ENCODE data around the gene DTNBP1.

DTNBP1 gene

DNA sequence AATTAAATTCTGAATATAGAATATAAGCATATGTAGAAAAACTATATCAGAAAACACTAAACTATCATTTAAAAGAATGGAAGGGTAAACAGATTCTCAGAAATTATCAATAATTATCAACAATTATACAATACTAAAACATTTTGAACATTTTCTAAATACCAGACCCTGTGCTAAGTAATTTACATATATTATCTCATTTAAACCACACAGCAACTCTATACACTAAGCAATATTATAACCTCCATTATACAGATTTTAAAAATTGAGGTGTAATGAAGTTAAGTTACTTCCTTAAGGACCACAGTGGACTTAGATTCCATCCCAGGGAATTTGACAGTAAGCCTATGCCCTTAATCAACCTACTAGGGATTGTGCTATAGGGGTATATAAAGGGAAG, 33.3 kb downstream of the DTNBP1 start:
- in situ Hi-C loops (cut with HindIII; ENCODE audit: low pct_ligation_motif_present, low pct_unique_long_range_greater_than_20kb, low sequenced_read_pairs), result no loop called here
- DNase-seq, result no peak

DNA sequence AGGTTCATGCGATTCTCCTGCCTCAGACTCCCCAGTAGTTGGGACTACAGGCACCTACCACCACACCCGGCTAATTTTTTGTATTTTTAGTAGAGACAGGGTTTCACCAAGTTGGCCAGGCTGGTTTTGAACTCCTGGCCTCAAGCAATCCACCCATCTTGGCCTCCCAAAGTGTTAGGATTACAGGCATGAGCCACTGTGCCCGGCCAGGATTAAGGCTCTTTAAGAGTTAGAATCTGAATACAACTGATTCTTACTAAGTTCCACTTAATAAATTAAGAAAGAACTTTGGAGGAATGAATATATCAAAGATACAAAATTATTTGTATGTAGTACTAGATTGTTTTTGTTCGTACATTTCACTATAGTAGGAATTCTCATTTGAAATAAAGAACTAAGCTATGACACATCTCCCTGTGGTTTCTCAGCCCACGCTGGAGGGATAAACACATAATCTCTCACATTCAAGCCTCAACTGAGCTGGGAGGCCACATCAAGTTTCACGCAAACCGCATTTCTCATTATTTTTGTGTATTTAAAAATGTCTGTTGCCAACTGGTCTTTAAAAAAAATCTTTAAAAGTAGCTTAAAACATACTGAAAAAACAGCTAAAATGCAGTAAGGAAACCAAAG, 34.2 kb downstream of the DTNBP1 start:
- in situ Hi-C loops (cut with HindIII; ENCODE audit: low pct_ligation_motif_present, low pct_unique_long_range_greater_than_20kb, low sequenced_read_pairs), result no loop called here
- no peak for DNase-seq

DNA sequence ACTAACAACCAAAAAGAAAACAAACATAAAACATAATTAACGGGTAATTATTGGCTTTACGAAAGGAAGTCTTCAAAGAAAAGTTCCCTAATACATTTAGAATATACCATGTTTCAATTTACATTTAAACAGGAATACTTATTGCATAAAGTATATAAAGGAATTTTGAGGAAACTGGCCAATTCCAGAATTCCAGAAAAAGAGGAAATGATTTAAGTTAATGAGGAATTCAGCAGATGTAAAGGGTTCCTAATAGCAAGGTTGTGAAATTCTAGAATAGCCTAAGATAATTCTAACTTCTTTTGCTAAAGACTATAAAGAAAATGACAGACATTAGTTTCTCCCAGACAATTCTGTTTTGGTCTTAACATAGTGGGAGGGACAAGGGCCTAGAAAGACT, 35.0 kb downstream of the DTNBP1 start:
- in situ Hi-C loops (cut with HindIII; ENCODE audit: low pct_ligation_motif_present, low pct_unique_long_range_greater_than_20kb, low sequenced_read_pairs), result no loop called here
- no peak for DNase-seq

DNA sequence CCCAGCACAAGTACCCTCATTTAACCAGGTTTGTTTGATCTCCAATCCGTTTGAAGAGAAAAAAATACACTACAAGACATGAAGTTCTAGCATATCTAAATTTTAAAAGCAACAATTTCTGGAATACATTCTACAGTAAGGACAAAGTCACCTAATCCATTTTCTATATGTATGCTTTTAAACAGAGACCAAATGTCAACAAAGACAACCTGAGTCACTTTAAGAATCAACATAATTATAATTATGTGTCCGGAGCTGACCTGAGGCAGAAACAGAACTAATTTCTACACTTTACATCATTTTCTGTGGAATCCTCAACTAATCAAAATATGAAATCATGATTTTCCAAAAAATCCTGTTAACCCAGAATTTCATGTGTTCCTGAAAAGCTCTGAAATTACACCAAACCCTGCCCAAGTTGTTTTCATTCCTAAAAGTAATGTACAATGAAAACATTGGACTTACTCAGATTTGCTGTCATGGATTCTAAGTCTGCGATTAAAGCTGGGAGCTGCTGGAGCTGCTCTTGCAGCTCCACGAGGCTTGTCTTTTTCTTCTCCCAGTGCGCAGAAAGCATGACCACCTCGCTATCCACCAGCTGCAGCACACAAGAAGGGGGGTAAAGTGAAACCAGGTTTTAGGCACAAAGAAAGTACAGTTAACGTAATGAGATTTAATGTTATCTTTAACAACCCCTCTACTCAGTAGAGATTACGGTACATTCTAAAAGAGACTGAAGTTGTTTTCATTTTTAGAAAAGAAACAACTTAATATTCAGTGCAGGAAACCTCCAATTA, 35.8 kb downstream of the DTNBP1 start:
- in situ Hi-C loops (cut with HindIII; ENCODE audit: low pct_ligation_motif_present, low pct_unique_long_range_greater_than_20kb, low sequenced_read_pairs), result no loop called here
- DNase-seq, result no peak

DNA sequence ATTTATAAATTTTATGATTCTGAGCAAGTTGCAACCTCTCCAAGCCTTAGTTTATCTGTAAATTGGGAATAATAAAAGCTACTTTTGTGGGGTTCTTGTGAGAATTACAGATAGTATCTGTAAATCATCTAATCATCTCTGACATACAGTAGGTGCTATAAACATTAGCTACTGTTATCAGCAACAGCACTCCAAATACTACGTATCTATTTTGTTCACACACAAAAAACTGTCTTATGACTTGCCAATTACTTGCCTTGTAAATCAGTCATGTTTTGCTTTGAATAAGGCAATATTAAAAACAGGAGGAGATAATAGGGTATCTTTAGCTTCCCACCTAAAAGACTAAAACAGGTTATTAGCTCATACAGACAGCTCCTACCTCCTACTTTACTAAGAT, 36.7 kb downstream of the DTNBP1 start:
- in situ Hi-C loops (cut with HindIII; ENCODE audit: low pct_ligation_motif_present, low pct_unique_long_range_greater_than_20kb, low sequenced_read_pairs), result no loop called here
- DNase-seq, result no peak

DNA sequence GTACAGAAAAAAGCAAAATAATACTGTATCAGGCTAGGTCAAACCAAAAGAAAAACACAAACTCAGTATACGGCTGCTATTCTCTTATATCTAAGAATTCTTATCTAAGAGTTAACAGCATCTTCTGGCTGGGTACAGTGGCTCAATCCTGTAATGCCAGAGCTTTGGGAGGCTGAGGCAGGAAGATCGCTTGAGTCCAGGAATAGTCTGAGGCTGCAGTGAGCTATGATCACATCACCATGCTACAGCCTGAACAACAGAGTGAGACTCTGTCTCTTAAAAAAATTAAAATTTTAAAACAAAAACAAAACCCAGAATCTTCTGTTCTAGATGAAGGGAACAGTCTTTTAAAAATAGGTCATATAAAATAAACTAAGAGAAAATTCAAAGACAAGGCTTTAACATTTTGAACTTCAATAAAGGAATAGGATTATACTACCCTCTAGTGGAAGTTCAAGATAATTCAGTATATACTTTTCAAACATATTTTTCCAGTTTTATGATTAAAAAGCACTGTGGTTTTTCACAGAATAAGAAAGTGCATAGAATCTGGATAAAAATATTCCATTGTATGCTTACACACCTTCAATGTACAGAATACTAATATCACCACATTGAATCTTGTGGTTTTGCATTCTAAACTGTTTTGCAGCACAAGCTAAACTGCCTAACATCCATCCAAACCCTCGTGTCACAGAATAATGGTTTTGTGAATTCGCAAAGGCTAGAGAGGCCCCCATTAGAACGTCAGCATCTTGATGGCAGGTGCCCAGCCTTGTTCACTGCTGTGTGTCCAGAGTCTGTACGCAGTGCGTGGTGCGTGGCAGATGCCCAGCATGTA, 39.3 kb downstream of the DTNBP1 start:
- peak; percentile 25 for DNase-seq
- in situ Hi-C loops (cut with HindIII; ENCODE audit: low pct_ligation_motif_present, low pct_unique_long_range_greater_than_20kb, low sequenced_read_pairs), result no loop called here

DNA sequence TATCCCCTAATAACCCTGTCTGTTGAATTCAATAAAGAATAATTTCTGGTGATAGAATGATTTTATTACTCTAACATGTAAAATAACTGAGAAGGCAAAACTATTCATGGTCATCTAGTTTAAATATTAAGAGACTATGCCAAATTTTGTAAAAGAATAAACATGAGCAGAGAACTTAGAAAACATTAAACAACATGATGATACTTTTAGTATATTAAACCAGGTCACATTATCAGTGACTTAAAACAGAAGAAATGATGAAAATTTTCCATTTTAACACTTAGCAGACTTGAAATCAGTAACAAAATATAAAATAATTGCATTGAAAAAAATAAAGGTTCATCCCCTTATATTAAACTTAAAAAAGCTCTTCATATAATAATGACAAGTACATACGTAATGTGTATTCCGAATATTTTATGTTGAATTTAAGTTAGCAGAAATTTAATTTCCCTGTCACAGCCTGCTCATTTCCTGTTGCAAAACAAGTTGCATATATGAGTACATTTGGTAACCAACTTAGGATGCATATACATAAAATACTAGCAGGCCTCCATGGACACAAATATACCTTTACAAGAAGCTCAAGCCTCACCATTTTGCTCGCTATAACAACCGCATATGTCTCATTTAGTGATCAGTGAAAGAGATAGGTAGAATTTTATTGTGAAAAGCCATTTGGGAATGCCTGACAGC, 40.6 kb downstream of the DTNBP1 start:
- in situ Hi-C loops (cut with HindIII; ENCODE audit: low pct_ligation_motif_present, low pct_unique_long_range_greater_than_20kb, low sequenced_read_pairs), result no loop called here
- DNase-seq, result no peak

DNA sequence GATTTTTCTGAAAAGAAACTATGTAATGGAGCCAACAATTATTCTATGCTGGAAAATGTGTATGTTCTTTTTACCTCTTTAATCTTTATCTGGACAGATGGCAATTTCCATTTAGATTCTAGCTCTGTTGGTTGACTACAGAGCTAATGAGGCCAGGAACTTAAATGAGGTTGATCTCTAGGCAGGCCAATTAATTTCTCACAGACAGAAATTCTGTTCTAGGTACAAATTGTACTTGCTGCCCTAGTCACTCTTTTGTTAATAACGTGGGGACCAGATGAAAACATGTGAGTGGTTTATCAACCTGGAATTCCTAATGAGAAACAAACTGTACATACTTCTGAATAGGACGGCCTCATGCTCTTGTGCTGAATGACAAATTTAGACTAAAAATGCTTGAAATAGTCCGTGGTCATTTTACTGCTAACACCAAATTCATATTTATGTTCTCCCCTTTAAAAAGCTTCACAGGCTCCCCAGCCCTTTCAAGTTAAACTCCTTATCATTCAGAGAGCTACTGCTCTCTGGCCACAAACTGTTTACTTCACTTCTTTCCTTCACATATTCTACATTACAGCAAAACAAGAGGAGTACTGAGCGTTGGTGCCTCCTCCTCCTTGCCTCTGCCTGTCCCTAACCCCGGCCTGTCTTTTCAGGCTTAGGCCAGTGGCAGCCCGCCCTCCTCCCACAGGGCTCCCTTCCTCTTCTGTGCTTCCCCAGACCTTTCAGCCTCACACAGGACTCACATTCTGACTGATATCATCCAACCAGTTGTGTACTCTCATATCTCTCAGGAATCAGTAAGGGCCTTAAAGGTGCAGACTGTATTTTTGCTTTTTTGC, 41.4 kb downstream of the DTNBP1 start:
- in situ Hi-C loops (cut with HindIII; ENCODE audit: low pct_ligation_motif_present, low pct_unique_long_range_greater_than_20kb, low sequenced_read_pairs), result no loop called here
- DNase-seq, result peak; percentile 8

DNA sequence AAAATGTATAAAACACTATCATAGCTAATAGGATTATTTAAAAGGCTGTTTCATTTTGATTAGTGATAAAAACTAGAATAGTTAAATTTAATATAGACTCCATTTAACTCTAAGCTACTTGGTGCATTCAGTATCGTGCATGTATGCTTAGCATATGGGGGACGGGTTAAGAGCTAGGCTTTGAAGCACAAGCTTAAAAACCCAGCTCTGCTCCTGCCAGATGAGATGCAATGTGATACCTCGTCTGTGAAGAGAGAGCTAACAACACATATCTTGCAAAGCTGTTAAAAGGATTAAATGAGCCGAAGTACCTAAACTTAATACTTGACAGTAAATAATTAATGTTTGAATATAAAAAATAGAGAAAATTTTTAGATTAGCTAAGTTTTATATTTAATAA, 42.2 kb downstream of the DTNBP1 start:
- in situ Hi-C loops (cut with HindIII; ENCODE audit: low pct_ligation_motif_present, low pct_unique_long_range_greater_than_20kb, low sequenced_read_pairs), result no loop called here
- DNase-seq, result no peak

DNA sequence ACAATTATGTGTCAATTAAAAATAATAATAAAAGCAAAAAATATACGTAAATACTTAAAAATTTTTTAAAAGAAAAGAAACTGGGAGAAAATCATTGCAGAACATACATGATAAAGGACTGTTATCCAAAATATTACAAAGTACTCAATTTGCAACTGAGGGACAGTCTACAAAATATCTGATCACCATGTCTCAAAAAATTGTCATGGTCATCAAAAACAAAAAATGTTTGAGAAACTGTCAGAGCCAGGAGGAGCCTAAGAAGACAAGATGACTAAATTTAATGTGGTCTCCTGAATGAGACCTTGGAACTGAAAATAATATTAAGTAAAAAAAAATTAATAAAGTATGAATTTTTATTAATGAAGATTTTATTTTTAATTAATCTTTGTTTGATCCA, 43.5 kb downstream of the DTNBP1 start:
- no peak for DNase-seq
- in situ Hi-C loops (cut with HindIII; ENCODE audit: low pct_ligation_motif_present, low pct_unique_long_range_greater_than_20kb, low sequenced_read_pairs), result no loop called here

DNA sequence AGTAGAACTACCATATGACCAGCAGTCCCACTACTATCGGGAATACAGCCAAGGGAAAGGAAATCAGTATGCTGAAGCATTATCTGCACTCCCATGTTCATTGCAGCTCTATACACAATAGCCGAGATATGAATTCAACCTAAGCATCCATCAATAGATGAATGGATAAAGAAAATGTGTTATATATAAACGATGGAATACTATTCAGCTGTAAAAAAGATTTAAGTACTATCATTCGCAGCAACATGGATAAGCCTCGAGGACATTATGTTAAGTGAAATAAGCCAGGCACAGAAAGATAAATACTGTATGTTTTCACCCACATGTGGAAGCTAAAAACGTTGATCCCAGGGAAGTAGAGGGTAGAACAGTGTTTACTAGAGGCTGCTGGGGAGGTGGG, 44.1 kb downstream of the DTNBP1 start:
- in situ Hi-C loops (cut with HindIII; ENCODE audit: low pct_ligation_motif_present, low pct_unique_long_range_greater_than_20kb, low sequenced_read_pairs), result no loop called here

DNA sequence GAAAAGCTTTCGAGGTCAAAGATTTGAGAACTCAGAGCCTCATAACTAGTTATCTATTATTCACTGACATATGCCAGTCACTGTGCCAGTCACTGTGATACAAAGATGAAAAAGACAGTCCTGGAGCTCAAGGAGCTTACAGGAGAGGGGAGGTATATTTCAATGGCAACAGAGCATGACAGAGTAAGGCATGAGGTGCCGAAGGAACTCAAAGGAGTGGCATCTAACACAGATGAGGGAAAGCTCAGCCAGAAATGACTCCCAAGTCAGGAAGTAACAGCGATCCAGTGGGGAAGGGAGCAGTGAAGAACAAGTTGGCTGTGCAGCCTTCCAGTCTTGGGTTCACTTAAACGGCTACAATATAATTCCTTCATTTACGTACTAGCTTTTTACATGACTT, 46.6 kb downstream of the DTNBP1 start:
- in situ Hi-C loops (cut with HindIII; ENCODE audit: low pct_ligation_motif_present, low pct_unique_long_range_greater_than_20kb, low sequenced_read_pairs), result no loop called here

More for the DNA sequence above, 44.1 kb downstream of the DTNBP1 start:
- DNase-seq, result no peak

DNA sequence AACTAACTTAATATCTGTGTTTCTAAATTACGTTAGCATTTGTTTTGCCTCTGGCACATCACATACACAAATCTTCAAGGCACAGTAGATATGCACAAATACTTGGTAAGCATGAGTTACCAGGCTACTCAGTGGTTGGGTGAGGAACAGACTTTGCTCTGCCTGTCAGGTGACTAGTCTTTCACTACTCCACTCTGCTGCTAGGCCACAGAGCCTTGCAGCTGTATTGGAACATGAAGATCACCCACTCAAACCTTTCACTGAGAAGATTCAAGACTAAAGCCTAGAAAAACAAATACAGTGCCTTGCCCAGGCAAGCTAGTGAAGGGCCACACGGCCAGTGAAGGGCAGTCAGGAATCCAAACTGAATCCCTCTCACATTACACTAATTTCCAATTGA, 47.0 kb downstream of the DTNBP1 start:
- no peak for DNase-seq
- in situ Hi-C loops (cut with HindIII; ENCODE audit: low pct_ligation_motif_present, low pct_unique_long_range_greater_than_20kb, low sequenced_read_pairs), result no loop called here

More for the DNA sequence above, 46.6 kb downstream of the DTNBP1 start:
- DNase-seq, result no peak

DNA sequence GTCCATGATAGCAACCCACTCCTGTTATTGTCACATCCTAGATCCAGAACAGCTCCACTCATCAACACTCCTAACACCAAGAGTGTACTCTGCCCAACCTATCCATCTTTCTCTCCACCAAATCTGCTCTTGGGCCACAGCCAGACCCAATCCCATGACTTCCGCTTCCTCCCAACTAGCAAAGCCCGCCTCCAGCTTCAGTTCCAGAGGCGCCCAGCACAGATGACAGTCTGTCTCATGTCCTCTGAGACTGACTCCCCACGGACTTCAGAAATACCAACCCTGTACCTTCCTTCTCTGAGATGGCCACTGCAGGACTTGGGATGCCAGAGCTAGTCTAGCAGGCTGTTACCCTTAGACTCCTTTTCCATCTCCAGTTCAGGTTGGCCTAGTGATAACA, 48.6 kb downstream of the DTNBP1 start:
- in situ Hi-C loops (cut with HindIII; ENCODE audit: low pct_ligation_motif_present, low pct_unique_long_range_greater_than_20kb, low sequenced_read_pairs), result no loop called here
- no peak for DNase-seq

DNA sequence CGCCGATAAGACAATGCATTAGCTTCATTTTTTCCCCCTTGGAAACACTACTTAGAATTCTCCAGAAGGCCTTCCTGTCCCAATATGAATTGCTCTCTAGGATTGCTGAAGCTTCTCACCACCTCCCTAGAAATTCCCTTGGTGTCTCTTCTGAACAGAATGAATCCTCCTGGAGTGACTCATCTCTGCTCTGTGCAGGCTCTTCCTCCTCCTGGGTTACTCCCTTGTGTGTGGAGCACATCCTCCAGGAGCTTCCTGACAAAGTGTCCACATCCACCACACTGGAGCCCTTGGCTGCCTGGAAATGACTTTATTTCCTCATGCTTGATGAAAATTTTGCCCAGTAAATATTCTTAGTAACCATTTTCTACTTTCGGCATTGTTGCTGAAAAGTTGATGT, 54.4 kb downstream of the DTNBP1 start:
- in situ Hi-C loops (cut with HindIII; ENCODE audit: low pct_ligation_motif_present, low pct_unique_long_range_greater_than_20kb, low sequenced_read_pairs), result no loop called here

DNA sequence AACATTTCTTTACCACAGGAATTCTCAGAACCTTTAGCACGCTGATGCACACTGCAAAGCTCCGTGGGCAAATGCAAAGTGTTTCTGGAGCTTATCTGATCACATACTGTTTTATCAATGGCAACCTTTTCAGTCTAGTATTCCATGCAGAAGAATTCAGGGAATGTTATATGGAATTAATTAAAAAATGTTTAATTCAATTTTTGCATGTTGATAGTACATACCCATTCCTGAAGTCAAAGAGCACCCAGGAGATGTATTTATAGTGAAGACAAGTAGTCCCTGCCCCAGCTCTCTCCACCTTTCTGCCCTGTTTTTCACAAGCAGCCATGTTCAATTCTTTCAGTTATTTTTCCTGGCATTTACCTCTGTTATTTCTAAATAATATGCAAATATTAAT, 55.2 kb downstream of the DTNBP1 start:
- in situ Hi-C loops (cut with HindIII; ENCODE audit: low pct_ligation_motif_present, low pct_unique_long_range_greater_than_20kb, low sequenced_read_pairs), result no loop called here
- DNase-seq, result no peak

More for the DNA sequence above, 54.4 kb downstream of the DTNBP1 start:
- DNase-seq, result peak; percentile 71

DNA sequence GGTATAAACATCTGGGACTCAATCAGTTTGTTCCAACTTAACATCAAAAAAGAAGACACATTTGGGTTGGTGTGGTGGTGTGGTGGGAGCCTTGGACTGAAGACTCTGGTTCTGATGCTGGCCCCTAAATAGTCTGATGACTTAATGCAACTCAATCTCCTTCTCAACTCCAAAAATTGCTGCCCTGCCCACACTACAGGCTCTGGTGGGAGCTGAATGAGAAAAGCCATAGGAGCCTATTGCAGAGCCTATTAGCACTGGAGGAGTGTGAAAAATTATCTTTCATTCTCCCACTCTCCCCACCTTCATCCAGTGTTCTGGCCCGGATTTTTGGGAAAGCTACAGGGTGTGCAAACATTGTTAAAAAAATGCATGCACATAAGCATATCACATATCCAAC, 56.5 kb downstream of the DTNBP1 start:
- in situ Hi-C loops (cut with HindIII; ENCODE audit: low pct_ligation_motif_present, low pct_unique_long_range_greater_than_20kb, low sequenced_read_pairs), result no loop called here
- no peak for DNase-seq

DNA sequence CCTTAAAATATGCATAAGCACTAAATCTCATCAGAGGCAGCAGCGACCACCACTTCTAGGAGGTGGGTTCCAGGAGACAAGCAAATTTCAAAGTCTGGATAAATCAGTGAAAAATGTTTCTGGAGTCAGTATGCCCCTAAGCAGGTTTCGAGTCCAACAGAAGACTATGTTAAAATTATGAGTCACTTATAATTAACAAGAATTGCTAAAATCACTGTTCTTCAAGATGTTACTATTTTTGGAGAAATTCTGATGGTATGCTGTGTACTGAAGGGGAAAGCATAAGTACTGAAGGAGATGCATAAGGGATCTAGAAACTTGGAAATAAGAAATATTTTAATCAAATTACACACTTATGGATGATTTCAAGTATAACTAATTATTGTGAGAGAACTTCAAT, 58.0 kb downstream of the DTNBP1 start:
- no peak for DNase-seq
- in situ Hi-C loops (cut with HindIII; ENCODE audit: low pct_ligation_motif_present, low pct_unique_long_range_greater_than_20kb, low sequenced_read_pairs), result no loop called here
